ENCODE measurements around the gene SMCO3. TPM values are rescaled to one million over a fixed set of nuclear protein-coding genes. Genes with fewer than 3 reads are reported as not detected.

SMCO3 gene
- total and polyA plus RNA-seq, 10 of the 15 experiments (the other 5 are each of a cell fraction or from before 2014, with no cell fraction given): 0.05 to 0.35 (median 0.10) TPM; not detected in 6

DNA sequence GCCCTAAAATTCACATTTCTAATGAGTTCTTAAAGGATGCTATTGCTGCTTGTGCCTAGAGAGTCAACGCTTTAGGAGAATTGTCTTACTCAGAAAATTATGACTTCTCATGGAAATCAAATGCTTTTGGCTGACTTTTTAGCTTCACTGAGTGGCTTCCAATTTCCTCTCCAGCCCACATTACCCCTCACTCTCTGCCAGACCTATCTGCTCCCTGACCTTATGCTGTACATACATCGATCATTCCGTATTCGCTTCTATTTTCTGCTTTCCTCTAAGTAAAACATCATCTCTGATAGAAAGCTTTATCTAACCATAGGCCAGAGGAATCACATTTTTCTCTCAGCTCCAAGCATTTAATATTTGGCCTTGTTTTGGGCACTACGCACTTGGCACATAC is 12.5 kb upstream of the SMCO3 start:
- Histone ChIP-seq H3K27me3 (replicated peaks in 1 of 2; ENCODE audit: control insufficient read depth in 2 of 2, insufficient read depth in 2 of 2, low read length in 1 of 2) (no peaks in the 10 kb centered on the region), H3K4me1 (ENCODE audit: control insufficient read depth, insufficient read depth, low read length) (no peaks in the 10 kb centered on the region), H2AFZ (ENCODE audit: control insufficient read depth, low read depth, low read length) (no peak overlapping the region), H3K9ac (ENCODE audit: control insufficient read depth, insufficient read depth, low read length) (no peak overlapping the region), H4K20me1 (ENCODE audit: control insufficient read depth, insufficient read depth) (no peaks in the 10 kb centered on the region), H3K4me3 (no peak overlapping the region), H3K9me3 (replicated peaks; ENCODE audit: control insufficient read depth, insufficient read depth, low read length) (no peaks in the 10 kb centered on the region; the same call in 2 of the 3 replicates), H3K27ac (ENCODE audit: control insufficient read depth, insufficient read depth) (no peak overlapping the region), H3K4me2 (ENCODE audit: control insufficient read depth, insufficient read depth) (no peak overlapping the region), H3K79me2 (ENCODE audit: control insufficient read depth, insufficient read depth, low read length) (no peaks in the 10 kb centered on the region), H3K36me3 (ENCODE audit: control insufficient read depth in 2 of 2, insufficient read depth in 2 of 2, low read length in 1 of 2) (no peaks in the 10 kb centered on the region)
- POLR2A ChIA-PET: no interaction called here
- 95% methylated on average over 5 of the region's 5 CpGs for WGBS (ENCODE audit: insufficient coverage, insufficient replicate concordance, low lambda C conversion rate, missing lambda C conversion rate)
- CTCF ChIA-PET: no interaction called here
- BruUV-seq (replicated peaks): no TSS peak
- SMC1A ChIA-PET (ENCODE audit: uncharacterized antibody, unreplicated experiment): no interaction called here
- no peak for FAIRE-seq
- intact Hi-C loops (cut with micrococcal nuclease; ENCODE audit: unreplicated experiment): no loop called here
- no peak for DNase-seq (ENCODE audit: low read depth, low spot score)
- RAD21 ChIA-PET (ENCODE audit: unreplicated experiment): interaction anchor here (1.1 kb wide), 1 partner anchor 23 kb away, joined by 4 read pairs; the partner anchor contains the start of genes C12orf60 and WBP11
- in situ Hi-C loops (cut with MboI): no loop called here
- no peak for ATAC-seq
- TF ChIP-seq GATAD2B (conservative IDR thresholded peaks at IDR 0.05; ENCODE audit: low read depth) (no peak), RAD21 (IDR thresholded peaks at IDR 0.05; ENCODE audit: insufficient read depth, low read depth, low read length) (no peak), TCF3 (IDR thresholded peaks at IDR 0.05; ENCODE audit: borderline replicate concordance, insufficient read depth, low read depth, low read length) (no peak), SUZ12 (IDR thresholded peaks at IDR 0.05; ENCODE audit: unreplicated experiment) (no peak), IRF4 (IDR thresholded peaks at IDR 0.05; ENCODE audit: low read depth, low read length) (no peak), IKZF1 (conservative IDR thresholded peaks at IDR 0.05) (no peak), NFIC (IDR thresholded peaks at IDR 0.05; ENCODE audit: low read depth, low read length) (no peak), MEF2A (IDR thresholded peaks at IDR 0.05; ENCODE audit: insufficient read depth, low read depth, low read length) (no peak), KDM1A (IDR thresholded peaks at IDR 0.05; ENCODE audit: borderline replicate concordance) (no peak)
- TF ChIP-seq, protein P1, sequence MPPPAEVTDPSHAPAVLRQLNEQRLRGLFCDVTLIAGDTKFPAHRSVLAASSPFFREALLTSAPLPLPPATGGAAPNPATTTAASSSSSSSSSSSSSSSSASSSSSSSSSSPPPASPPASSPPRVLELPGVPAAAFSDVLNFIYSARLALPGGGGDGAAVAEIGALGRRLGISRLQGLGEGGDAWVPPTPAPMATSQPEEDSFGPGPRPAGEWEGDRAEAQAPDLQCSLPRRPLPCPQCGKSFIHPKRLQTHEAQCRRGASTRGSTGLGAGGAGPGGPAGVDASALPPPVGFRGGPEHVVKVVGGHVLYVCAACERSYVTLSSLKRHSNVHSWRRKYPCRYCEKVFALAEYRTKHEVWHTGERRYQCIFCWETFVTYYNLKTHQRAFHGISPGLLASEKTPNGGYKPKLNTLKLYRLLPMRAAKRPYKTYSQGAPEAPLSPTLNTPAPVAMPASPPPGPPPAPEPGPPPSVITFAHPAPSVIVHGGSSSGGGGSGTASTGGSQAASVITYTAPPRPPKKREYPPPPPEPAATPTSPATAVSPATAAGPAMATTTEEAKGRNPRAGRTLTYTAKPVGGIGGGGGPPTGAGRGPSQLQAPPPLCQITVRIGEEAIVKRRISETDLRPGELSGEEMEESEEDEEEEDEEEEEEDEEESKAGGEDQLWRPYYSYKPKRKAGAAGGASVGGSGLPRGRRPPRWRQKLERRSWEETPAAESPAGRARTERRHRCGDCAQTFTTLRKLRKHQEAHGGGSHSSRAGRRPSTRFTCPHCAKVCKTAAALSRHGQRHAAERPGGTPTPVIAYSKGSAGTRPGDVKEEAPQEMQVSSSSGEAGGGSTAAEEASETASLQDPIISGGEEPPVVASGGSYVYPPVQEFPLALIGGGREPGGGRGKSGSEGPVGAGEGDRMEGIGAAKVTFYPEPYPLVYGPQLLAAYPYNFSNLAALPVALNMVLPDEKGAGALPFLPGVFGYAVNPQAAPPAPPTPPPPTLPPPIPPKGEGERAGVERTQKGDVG (CRISPR knock-in tag; IDR thresholded peaks at IDR 0.05): no peak
- TF ChIP-seq, protein P2, sequence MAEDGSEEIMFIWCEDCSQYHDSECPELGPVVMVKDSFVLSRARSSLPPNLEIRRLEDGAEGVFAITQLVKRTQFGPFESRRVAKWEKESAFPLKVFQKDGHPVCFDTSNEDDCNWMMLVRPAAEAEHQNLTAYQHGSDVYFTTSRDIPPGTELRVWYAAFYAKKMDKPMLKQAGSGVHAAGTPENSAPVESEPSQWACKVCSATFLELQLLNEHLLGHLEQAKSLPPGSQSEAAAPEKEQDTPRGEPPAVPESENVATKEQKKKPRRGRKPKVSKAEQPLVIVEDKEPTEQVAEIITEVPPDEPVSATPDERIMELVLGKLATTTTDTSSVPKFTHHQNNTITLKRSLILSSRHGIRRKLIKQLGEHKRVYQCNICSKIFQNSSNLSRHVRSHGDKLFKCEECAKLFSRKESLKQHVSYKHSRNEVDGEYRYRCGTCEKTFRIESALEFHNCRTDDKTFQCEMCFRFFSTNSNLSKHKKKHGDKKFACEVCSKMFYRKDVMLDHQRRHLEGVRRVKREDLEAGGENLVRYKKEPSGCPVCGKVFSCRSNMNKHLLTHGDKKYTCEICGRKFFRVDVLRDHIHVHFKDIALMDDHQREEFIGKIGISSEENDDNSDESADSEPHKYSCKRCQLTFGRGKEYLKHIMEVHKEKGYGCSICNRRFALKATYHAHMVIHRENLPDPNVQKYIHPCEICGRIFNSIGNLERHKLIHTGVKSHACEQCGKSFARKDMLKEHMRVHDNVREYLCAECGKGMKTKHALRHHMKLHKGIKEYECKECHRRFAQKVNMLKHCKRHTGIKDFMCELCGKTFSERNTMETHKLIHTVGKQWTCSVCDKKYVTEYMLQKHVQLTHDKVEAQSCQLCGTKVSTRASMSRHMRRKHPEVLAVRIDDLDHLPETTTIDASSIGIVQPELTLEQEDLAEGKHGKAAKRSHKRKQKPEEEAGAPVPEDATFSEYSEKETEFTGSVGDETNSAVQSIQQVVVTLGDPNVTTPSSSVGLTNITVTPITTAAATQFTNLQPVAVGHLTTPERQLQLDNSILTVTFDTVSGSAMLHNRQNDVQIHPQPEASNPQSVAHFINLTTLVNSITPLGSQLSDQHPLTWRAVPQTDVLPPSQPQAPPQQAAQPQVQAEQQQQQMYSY (CRISPR knock-in tag; IDR thresholded peaks at IDR 0.05): no peak
- TF ChIP-seq, protein P3, sequence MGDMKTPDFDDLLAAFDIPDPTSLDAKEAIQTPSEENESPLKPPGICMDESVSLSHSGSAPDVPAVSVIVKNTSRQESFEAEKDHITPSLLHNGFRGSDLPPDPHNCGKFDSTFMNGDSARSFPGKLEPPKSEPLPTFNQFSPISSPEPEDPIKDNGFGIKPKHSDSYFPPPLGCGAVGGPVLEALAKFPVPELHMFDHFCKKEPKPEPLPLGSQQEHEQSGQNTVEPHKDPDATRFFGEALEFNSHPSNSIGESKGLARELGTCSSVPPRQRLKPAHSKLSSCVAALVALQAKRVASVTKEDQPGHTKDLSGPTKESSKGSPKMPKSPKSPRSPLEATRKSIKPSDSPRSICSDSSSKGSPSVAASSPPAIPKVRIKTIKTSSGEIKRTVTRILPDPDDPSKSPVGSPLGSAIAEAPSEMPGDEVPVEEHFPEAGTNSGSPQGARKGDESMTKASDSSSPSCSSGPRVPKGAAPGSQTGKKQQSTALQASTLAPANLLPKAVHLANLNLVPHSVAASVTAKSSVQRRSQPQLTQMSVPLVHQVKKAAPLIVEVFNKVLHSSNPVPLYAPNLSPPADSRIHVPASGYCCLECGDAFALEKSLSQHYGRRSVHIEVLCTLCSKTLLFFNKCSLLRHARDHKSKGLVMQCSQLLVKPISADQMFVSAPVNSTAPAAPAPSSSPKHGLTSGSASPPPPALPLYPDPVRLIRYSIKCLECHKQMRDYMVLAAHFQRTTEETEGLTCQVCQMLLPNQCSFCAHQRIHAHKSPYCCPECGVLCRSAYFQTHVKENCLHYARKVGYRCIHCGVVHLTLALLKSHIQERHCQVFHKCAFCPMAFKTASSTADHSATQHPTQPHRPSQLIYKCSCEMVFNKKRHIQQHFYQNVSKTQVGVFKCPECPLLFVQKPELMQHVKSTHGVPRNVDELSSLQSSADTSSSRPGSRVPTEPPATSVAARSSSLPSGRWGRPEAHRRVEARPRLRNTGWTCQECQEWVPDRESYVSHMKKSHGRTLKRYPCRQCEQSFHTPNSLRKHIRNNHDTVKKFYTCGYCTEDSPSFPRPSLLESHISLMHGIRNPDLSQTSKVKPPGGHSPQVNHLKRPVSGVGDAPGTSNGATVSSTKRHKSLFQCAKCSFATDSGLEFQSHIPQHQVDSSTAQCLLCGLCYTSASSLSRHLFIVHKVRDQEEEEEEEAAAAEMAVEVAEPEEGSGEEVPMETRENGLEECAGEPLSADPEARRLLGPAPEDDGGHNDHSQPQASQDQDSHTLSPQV (IDR thresholded peaks at IDR 0.05): no peak
